ENCODE results near the gene FYCO1.

DNA sequence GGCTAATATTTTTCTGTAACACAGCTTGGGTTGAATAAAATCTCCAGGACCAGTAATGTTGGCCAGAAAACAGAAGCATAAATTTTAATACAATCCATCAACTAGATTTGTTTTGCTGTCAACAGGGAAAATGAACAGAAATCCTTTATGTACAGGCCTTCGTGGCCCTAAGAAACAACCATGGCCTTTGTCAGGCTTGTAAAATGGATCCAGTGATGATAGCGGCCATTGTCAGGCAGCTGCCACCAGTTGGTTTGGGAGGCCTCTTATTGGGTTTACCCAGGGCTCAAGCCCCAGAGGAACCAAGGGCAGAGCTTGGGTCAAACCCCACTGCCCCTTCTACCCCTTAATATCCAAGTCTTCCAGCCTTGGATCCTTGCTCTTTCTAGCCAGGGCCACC, 5.6 kb upstream of the FYCO1 start:
- TF ChIP-seq NRF1 (conservative IDR thresholded peaks at IDR 0.05 in 1 of 2, IDR thresholded peaks at IDR 0.05 in 1 of 2) (no peak), NCOA1 (IDR thresholded peaks at IDR 0.05; ENCODE audit: low read depth) (no peak), KDM1A (IDR thresholded peaks at IDR 0.05) (no peak), NR2C2 (CRISPR knock-in tag; IDR thresholded peaks at IDR 0.05) (no peak), NR2C2 (tag; IDR thresholded peaks at IDR 0.05) (no peak)
- TF ChIP-seq, protein P1, sequence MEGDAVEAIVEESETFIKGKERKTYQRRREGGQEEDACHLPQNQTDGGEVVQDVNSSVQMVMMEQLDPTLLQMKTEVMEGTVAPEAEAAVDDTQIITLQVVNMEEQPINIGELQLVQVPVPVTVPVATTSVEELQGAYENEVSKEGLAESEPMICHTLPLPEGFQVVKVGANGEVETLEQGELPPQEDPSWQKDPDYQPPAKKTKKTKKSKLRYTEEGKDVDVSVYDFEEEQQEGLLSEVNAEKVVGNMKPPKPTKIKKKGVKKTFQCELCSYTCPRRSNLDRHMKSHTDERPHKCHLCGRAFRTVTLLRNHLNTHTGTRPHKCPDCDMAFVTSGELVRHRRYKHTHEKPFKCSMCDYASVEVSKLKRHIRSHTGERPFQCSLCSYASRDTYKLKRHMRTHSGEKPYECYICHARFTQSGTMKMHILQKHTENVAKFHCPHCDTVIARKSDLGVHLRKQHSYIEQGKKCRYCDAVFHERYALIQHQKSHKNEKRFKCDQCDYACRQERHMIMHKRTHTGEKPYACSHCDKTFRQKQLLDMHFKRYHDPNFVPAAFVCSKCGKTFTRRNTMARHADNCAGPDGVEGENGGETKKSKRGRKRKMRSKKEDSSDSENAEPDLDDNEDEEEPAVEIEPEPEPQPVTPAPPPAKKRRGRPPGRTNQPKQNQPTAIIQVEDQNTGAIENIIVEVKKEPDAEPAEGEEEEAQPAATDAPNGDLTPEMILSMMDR (IDR thresholded peaks at IDR 0.05 in 2 of 3, conservative IDR thresholded peaks at IDR 0.05 in 1 of 3; ENCODE audit: insufficient read depth in 2 of 3, low read depth in 1 of 3, low read length in 3 of 3) = no peak

Data from K562 (cell line).